Activated naive CD8-positive, alpha-beta T cell treated with anti-CD3 and anti-CD28 coated beads, Interleukin-2, amount 50 U/mL, for 24 hours (primary cell): ENCODE results near the gene PARP8.
"Not testable (repeated sequence)": the region's sequence is repeated elsewhere in the genome, so short reads cannot be mapped to it uniquely, and the experiment has no call there.

Experiments
- ATAC-seq: fragments of 150-1000 bp; cut with Tn5 transposase; one replicate; pipeline ENCODE4 v1.10.0; 2021
- DNase-seq: peaks from one replicate; pipeline ENCODE4 v3.0.0; 2021
- H3K27ac Mint-ChIP-seq: one replicate; pipeline ENCODE4 v1.8.0; 2021; ENCODE audit warnings: mild to moderate bottlenecking, mixed read lengths
- H3K27me3 Mint-ChIP-seq: one replicate; pipeline ENCODE4 v1.8.0; 2021; ENCODE audit warnings: mixed read lengths
- H3K36me3 Mint-ChIP-seq: one replicate; pipeline ENCODE4 v1.8.0; 2021; ENCODE audit warnings: low read depth, mixed read lengths
- H3K4me1 Mint-ChIP-seq: one replicate; pipeline ENCODE4 v1.8.0; 2021; ENCODE audit warnings: mixed read lengths
- H3K4me3 Mint-ChIP-seq: one replicate; pipeline ENCODE4 v1.8.0; 2021; ENCODE audit warnings: mild to moderate bottlenecking, moderate library complexity, mixed read lengths
- H3K9me3 Mint-ChIP-seq: one replicate; pipeline ENCODE4 v1.8.0; 2021; ENCODE audit warnings: mixed read lengths

Gene PARP8

DNA sequence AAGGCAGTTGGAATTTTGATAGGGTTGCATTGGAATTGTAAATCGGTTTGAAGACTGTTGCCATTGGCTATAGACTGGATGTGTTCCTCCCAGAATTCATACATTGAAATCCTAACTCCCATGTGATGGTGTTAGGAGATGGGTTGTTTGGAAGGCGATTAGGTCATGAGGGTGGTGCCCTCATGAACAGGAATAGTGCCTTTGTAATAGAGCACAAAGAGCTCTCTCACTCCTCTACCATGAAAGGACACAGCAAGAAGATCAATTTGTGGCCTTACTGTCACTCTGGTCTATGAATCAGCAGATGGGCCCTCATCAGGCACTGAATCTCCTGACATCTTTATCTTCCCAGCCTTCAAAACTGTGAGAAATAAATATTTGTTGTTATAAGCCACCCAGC lies 133.2 kb downstream of the PARP8 start:
- Mint-ChIP-seq H3K9me3 (peaks cover 33% of the 10 kb centered on the region), H3K27ac (no peak overlapping the region), H3K4me1 (peaks cover 5% of the 10 kb centered on the region), H3K27me3 (no peaks in the 10 kb centered on the region), H3K36me3 (peaks cover 71% of the 10 kb centered on the region), H3K4me3 (no peak overlapping the region)
- DNase-seq = no peak
- ATAC-seq = no peak

DNA sequence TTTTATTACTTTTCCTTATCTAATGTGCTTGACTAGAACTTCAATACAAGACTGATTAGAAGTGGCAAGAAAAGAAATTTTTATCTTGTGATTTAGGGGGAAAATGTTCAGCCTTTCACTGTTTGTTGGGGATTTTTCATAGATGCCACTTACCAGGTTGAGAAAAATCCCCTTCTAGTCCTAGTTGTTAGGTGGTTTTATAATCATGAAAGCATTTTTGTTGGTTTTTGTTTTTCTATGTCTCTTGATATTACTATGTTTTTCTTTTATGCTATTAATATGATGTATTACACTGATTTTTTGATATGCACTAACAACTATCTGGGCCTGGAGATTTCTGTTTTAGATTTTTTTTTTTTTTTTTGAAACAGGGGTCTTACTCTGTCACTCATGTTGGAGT lies 134.0 kb downstream of the PARP8 start:
- H3K36me3 Mint-ChIP-seq = peaks cover 66% of the 10 kb centered on the region
- H3K9me3 Mint-ChIP-seq = peaks cover 33% of the 10 kb centered on the region
- H3K27ac Mint-ChIP-seq = no peak overlapping the region
- H3K27me3 Mint-ChIP-seq = no peaks in the 10 kb centered on the region
- ATAC-seq = no peak
- no peak overlapping the region for H3K4me3 Mint-ChIP-seq
- H3K4me1 Mint-ChIP-seq = peaks cover 12% of the 10 kb centered on the region
- no peak for DNase-seq

DNA sequence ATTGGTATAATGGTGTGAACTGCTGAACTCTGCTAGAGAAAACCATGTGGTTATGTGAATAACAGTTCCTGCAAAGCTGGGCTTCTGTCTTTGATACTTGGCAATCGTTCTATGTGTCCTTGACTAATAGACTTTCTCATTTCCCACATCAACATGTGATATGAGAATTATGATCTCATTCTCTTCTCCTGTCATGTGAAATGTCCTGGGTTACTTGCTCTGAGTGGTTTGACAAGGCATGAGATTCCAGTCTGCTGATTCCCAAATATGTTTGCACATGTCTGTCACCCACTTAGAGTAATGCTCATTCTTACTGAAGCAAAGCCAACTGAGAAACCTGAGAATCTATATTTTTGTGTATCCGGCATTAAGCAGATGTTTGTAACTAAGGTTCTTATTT lies 141.2 kb downstream of the PARP8 start:
- ATAC-seq (no peak), DNase-seq (no peak)
- H3K27me3 Mint-ChIP-seq = no peaks in the 10 kb centered on the region
- peaks cover 19% of the 10 kb centered on the region for H3K9me3 Mint-ChIP-seq
- H3K27ac Mint-ChIP-seq = no peak overlapping the region
- peaks cover 63% of the 10 kb centered on the region for H3K36me3 Mint-ChIP-seq
- H3K4me3 Mint-ChIP-seq = no peak overlapping the region
- peaks cover 19% of the 10 kb centered on the region for H3K4me1 Mint-ChIP-seq

DNA sequence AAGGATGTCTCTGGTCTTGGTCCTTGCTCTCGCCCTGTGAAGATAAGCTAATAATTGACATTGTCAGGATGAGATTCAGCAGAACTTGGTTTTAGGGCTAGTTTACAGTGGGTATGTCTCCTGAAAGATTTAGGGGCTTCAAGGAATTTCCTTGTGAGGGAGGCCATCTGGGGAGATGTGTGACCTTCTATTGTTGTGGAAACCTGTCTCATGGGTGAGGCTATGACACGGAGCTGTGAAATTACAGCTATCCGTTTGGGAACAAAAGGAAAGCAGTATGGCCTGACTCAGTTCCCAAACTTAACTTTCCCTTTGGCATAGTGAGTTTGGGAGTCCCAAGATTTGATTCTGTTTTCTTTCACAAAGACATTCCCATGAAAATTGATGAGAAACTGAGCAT lies 142.0 kb downstream of the PARP8 start:
- no peak overlapping the region for H3K4me3 Mint-ChIP-seq
- no peak overlapping the region for H3K27ac Mint-ChIP-seq
- H3K4me1 Mint-ChIP-seq = peaks cover 19% of the 10 kb centered on the region
- ATAC-seq (no peak), DNase-seq (no peak)
- H3K36me3 Mint-ChIP-seq = peaks cover 56% of the 10 kb centered on the region
- no peaks in the 10 kb centered on the region for H3K27me3 Mint-ChIP-seq
- peaks cover 11% of the 10 kb centered on the region for H3K9me3 Mint-ChIP-seq

GRCh38 chr5:50811746-50812145 lies 145.3 kb downstream of the PARP8 start:
- H3K27me3 Mint-ChIP-seq, H3K4me1 Mint-ChIP-seq, H3K9me3 Mint-ChIP-seq, H3K4me3 Mint-ChIP-seq, H3K27ac Mint-ChIP-seq, DNase-seq, ATAC-seq: not testable (repeated sequence)
- peaks cover 38% of the 10 kb centered on the region for H3K36me3 Mint-ChIP-seq

DNA sequence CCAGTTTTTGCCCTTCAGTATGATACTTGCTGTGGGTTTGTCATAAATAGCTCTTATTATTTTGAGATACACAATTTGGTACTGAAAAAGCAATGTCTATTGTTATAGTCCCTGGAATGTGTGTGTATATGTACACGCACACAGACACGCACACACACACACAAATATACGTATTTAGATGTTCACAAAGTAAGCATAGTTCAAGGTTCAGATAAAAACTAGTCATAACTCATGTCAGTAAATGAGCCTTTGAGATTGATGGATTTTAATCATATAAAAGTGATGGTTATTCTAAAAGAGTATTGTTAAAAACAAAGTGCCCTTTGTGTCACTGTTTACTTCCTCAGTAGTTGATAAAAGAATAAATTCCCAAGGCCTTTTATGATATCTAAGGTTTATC lies 147.3 kb downstream of the PARP8 start:
- Mint-ChIP-seq H3K4me1 (no peaks in the 10 kb centered on the region), H3K9me3 (no peaks in the 10 kb centered on the region), H3K36me3 (peaks cover 31% of the 10 kb centered on the region), H3K27me3 (no peaks in the 10 kb centered on the region), H3K4me3 (no peak overlapping the region), H3K27ac (no peak overlapping the region)
- DNase-seq = no peak
- no peak for ATAC-seq

DNA sequence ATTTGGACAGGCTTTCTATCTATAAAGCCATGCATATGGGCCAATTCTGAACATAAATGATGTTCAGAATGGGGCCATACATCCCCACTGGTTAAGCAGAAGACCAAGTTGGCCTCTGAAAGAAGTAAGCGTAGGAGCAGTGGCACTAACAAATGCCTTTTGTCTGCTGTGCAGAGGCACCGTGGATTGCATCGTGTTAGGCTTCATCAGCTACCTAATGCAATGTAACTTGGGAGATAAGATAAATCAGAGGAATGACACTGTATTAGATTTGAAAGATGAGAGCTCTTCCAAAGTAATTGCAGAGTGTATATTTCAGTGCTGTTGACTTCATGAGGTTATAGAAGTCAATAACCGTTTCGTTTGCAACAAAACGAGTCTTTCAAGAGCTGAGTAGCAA lies 148.1 kb downstream of the PARP8 start:
- no peak overlapping the region for H3K27ac Mint-ChIP-seq
- H3K4me1 Mint-ChIP-seq = no peaks in the 10 kb centered on the region
- ATAC-seq (no peak), DNase-seq (no peak)
- no peaks in the 10 kb centered on the region for H3K9me3 Mint-ChIP-seq
- H3K36me3 Mint-ChIP-seq = peaks cover 31% of the 10 kb centered on the region
- H3K27me3 Mint-ChIP-seq = no peaks in the 10 kb centered on the region
- no peak overlapping the region for H3K4me3 Mint-ChIP-seq

DNA sequence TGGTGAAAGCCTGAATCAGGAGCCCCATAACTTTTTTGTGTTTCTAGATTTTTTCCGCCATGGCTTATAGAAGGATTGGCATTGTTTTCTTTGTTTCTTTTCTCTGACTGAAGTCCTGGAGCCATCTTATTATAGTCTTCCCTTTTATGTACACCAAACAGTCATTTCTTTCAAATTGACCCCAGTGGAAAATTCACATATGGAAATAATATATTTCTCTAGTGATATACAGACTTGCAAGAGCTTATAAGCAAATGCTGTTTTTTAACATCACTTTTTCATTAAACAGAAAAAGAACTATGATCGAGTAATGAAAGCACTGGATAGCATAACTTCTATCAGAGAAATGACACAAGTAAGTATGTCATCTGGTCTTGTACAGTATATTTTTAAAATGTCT lies 155.6 kb downstream of the PARP8 start:
- DNase-seq (no peak), ATAC-seq (no peak)
- H3K9me3 Mint-ChIP-seq = no peaks in the 10 kb centered on the region
- H3K36me3 Mint-ChIP-seq = peaks cover 38% of the 10 kb centered on the region
- H3K4me3 Mint-ChIP-seq = no peak overlapping the region
- no peaks in the 10 kb centered on the region for H3K27me3 Mint-ChIP-seq
- peaks cover 3% of the 10 kb centered on the region for H3K4me1 Mint-ChIP-seq
- H3K27ac Mint-ChIP-seq = peak overlapping the region; percentile 53

DNA sequence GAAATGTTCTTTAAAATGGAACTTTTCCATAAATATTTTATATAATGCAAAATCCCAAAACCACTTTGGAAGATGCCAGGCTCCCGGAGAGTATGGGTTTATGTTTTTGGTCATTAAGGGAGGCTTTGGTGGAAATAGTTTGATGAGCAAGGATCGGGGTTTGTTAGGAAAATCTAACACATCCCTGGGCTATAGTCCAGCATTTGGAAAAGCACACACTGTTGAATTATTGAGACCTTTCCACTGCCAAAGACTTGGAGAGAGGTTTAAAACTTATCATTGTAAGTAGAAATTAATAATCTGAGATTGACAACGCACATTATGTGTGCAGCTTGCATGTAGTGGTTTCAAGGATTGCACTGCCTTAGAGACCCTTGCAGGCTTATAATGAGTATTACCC lies 156.3 kb downstream of the PARP8 start:
- DNase-seq (no peak), ATAC-seq (no peak)
- Mint-ChIP-seq H3K27me3 (no peaks in the 10 kb centered on the region), H3K27ac (no peak overlapping the region), H3K36me3 (peaks cover 38% of the 10 kb centered on the region), H3K9me3 (no peaks in the 10 kb centered on the region), H3K4me1 (peaks cover 3% of the 10 kb centered on the region), H3K4me3 (no peak overlapping the region)

DNA sequence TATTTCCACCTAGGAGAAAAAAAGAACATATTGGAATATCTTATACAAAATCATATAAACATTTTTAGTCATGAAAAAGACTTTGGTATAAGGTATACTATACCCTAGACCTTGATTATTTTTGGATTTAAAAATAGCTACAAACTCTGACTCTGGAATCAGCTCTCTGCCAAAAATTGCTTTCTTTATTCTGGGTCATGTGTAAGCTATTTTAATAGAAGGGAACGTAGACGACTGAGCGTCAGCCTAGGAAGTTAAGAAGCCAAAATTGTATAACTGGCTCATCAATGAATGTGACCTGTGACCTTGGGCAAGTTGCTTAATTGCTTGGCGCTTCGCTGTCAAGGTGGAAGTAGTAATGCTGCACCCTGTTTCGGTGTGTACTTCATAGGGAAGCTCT lies 157.1 kb downstream of the PARP8 start:
- no peaks in the 10 kb centered on the region for H3K27me3 Mint-ChIP-seq
- H3K4me3 Mint-ChIP-seq = no peak overlapping the region
- peaks cover 3% of the 10 kb centered on the region for H3K4me1 Mint-ChIP-seq
- no peak for ATAC-seq
- H3K9me3 Mint-ChIP-seq = no peaks in the 10 kb centered on the region
- DNase-seq = no peak
- no peak overlapping the region for H3K27ac Mint-ChIP-seq
- peaks cover 44% of the 10 kb centered on the region for H3K36me3 Mint-ChIP-seq

- no peak overlapping the region for H3K4me3 Mint-ChIP-seq
- H3K36me3 Mint-ChIP-seq = peaks cover 45% of the 10 kb centered on the region
- peaks cover 3% of the 10 kb centered on the region for H3K4me1 Mint-ChIP-seq
- H3K27ac Mint-ChIP-seq = no peak overlapping the region
- ATAC-seq (no peak), DNase-seq (no peak)
- H3K9me3 Mint-ChIP-seq = no peaks in the 10 kb centered on the region
- no peaks in the 10 kb centered on the region for H3K27me3 Mint-ChIP-seq
These were observed 157.7 kb downstream of the PARP8 start for GRCh38 chr5:50824109-50824508.

- Mint-ChIP-seq H3K4me3 (no peak overlapping the region), H3K4me1 (peaks cover 3% of the 10 kb centered on the region), H3K27me3 (no peaks in the 10 kb centered on the region), H3K9me3 (no peaks in the 10 kb centered on the region), H3K27ac (no peak overlapping the region), H3K36me3 (peaks cover 39% of the 10 kb centered on the region)
- DNase-seq = no peak
- ATAC-seq = no peak
These were observed 161.2 kb downstream of the PARP8 start for GRCh38 chr5:50827516-50828247.

GRCh38 chr5:50829023-50829422 lies 162.6 kb downstream of the PARP8 start:
- peaks cover 32% of the 10 kb centered on the region for H3K36me3 Mint-ChIP-seq
- no peak for ATAC-seq
- DNase-seq = no peak
- peaks cover 3% of the 10 kb centered on the region for H3K4me1 Mint-ChIP-seq
- H3K9me3 Mint-ChIP-seq = no peaks in the 10 kb centered on the region
- H3K4me3 Mint-ChIP-seq = no peak overlapping the region
- H3K27ac Mint-ChIP-seq = no peak overlapping the region
- H3K27me3 Mint-ChIP-seq = no peaks in the 10 kb centered on the region

GRCh38 chr5:50832657-50833284 lies 166.3 kb downstream of the PARP8 start:
- Mint-ChIP-seq H3K4me1 (no peaks in the 10 kb centered on the region), H3K9me3 (no peaks in the 10 kb centered on the region), H3K4me3 (no peak overlapping the region), H3K36me3 (peaks cover 33% of the 10 kb centered on the region), H3K27me3 (no peaks in the 10 kb centered on the region), H3K27ac (no peak overlapping the region)
- DNase-seq (no peak), ATAC-seq (no peak)

GRCh38 chr5:50836356-50836755 lies 169.9 kb downstream of the PARP8 start:
- Mint-ChIP-seq H3K4me1 (no peaks in the 10 kb centered on the region), H3K36me3 (peaks cover 32% of the 10 kb centered on the region), H3K27me3 (no peaks in the 10 kb centered on the region), H3K27ac (no peak overlapping the region), H3K9me3 (no peaks in the 10 kb centered on the region), H3K4me3 (no peak overlapping the region)
- DNase-seq (no peak), ATAC-seq (no peak)
